Measurements from ENCODE around the gene CDC42EP2.

CDC42EP2 gene

GRCh38 chr11:65338676-65339075 lies 24.0 kb downstream of the CDC42EP2 start:
- POLR2A ChIA-PET, result no interaction called here
- no peaks in the 10 kb centered on the region for H3K27me3 ChIP-seq (replicated peaks in 2 of 5; ENCODE audit: control insufficient read depth in 4 of 5, insufficient read depth in 5 of 5, low read length in 4 of 5)
- H3K9me3 ChIP-seq (ENCODE audit: control extremely low read depth in 1 of 5, control insufficient read depth in 4 of 5, insufficient read depth in 2 of 5, low read depth in 1 of 5, low read length in 4 of 5), result no peaks in the 10 kb centered on the region
- no peak overlapping the region for H3K4me3 ChIP-seq (ENCODE audit: control insufficient read depth in 1 of 7, extremely low read depth in 1 of 7, insufficient read depth in 4 of 7, low read depth in 2 of 7, low read length in 6 of 7)
- WGBS (ENCODE audit: insufficient coverage), result 86% methylated on average over 5 of the region's 7 CpGs
- H3K4me1 ChIP-seq (ENCODE audit: control extremely low read depth in 1 of 4, control insufficient read depth in 4 of 4, insufficient read depth in 4 of 4, low read length in 3 of 4), result peaks cover 9 to 15% (median 13%) of the 10 kb centered on the region in 4 experiments
- CTCF ChIA-PET, result interaction anchor here (1.2 to 10.5 kb wide), 4 partner anchors 9 to 74 kb away, joined by 3 to 76 read pairs (median 18); partner anchors contain the start of gene TIGD3
- peak in 1 of 3 donors; percentile 24 for DNase-seq
- no peak overlapping the region for H3K27ac ChIP-seq (ENCODE audit: insufficient read depth in 1 of 2, low read depth in 1 of 2, low read length in 2 of 2, poor library complexity in 1 of 2, severe bottlenecking in 2 of 2)
- H3K36me3 ChIP-seq (ENCODE audit: control insufficient read depth in 4 of 4, insufficient read depth in 4 of 4, low read length in 3 of 4), result peaks cover 17 to 46% (median 41%) of the 10 kb centered on the region in 4 experiments

DNA sequence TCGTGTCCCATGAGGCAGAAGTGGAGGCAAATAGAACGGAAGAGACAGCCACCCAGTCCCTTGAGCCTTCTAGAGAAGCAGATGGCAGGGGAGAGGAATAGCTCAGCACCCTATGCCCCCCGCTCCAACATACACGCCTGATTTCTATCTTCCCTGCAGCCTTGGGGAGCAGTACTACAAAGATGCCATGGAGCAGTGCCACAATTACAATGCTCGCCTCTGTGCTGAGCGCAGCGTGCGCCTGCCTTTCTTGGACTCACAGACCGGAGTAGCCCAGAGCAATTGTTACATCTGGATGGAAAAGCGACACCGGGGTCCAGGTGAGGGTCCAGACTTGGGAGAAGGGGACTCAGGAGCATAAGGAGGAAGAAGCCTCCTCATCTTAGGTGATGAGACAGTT lies 25.6 kb downstream of the CDC42EP2 start:
- Histone ChIP-seq H3K9me3 (ENCODE audit: control extremely low read depth in 1 of 5, control insufficient read depth in 4 of 5, insufficient read depth in 2 of 5, low read depth in 1 of 5, low read length in 4 of 5) (no peaks in the 10 kb centered on the region), H3K36me3 (ENCODE audit: control insufficient read depth in 4 of 4, insufficient read depth in 4 of 4, low read length in 3 of 4) (peaks cover 21 to 61% (median 55%) of the 10 kb centered on the region in 4 experiments), H3K4me3 (ENCODE audit: control insufficient read depth in 1 of 7, extremely low read depth in 1 of 7, insufficient read depth in 4 of 7, low read depth in 2 of 7, low read length in 6 of 7) (no peak overlapping the region), H3K4me1 (ENCODE audit: control extremely low read depth in 1 of 4, control insufficient read depth in 4 of 4, insufficient read depth in 4 of 4, low read length in 3 of 4) (peaks cover under 1 to 5% (median 4%) of the 10 kb centered on the region in 4 experiments), H3K27ac (ENCODE audit: insufficient read depth in 1 of 2, low read depth in 1 of 2, low read length in 2 of 2, poor library complexity in 1 of 2, severe bottlenecking in 2 of 2) (peak overlapping the region in 1 of 2 experiments; percentile 47), H3K27me3 (replicated peaks in 2 of 5; ENCODE audit: control insufficient read depth in 4 of 5, insufficient read depth in 5 of 5, low read length in 4 of 5) (no peaks in the 10 kb centered on the region)
- WGBS (ENCODE audit: insufficient coverage), result 96% methylated on average over 11 of the region's 11 CpGs
- no peak for DNase-seq
- ChIA-PET POLR2A (no interaction called here), CTCF (interaction anchor here (6.1 to 10.5 kb wide), 2 partner anchors 10 kb away, joined by 33 to 76 read pairs; partner anchors contain the start of gene TIGD3)

- Histone ChIP-seq H3K4me3 (ENCODE audit: control insufficient read depth in 1 of 7, extremely low read depth in 1 of 7, insufficient read depth in 4 of 7, low read depth in 2 of 7, low read length in 6 of 7) (no peak overlapping the region), H3K9me3 (ENCODE audit: control extremely low read depth in 1 of 5, control insufficient read depth in 4 of 5, insufficient read depth in 2 of 5, low read depth in 1 of 5, low read length in 4 of 5) (no peaks in the 10 kb centered on the region), H3K27ac (ENCODE audit: insufficient read depth in 1 of 2, low read depth in 1 of 2, low read length in 2 of 2, poor library complexity in 1 of 2, severe bottlenecking in 2 of 2) (no peak overlapping the region), H3K27me3 (replicated peaks in 2 of 5; ENCODE audit: control insufficient read depth in 4 of 5, insufficient read depth in 5 of 5, low read length in 4 of 5) (no peaks in the 10 kb centered on the region), H3K4me1 (ENCODE audit: control extremely low read depth in 1 of 4, control insufficient read depth in 4 of 4, insufficient read depth in 4 of 4, low read length in 3 of 4) (peaks cover 0 to 5% (median 0%) of the 10 kb centered on the region in 4 experiments), H3K36me3 (ENCODE audit: control insufficient read depth in 4 of 4, insufficient read depth in 4 of 4, low read length in 3 of 4) (peaks cover 26 to 77% (median 69%) of the 10 kb centered on the region in 4 experiments)
- ChIA-PET CTCF (interaction anchor here (1.3 to 10.5 kb wide), 3 partner anchors 9 to 12 kb away, joined by 5 to 76 read pairs (median 33); partner anchors contain the start of genes DPF2 and TIGD3), POLR2A (interaction anchor here (0.7 kb wide), 1 partner anchor 166 kb away, joined by 7 read pairs; no protein-coding TSS in a partner anchor)
- no peak for DNase-seq
- WGBS (ENCODE audit: insufficient coverage), result 92% methylated on average over 2 of the region's 3 CpGs
These were observed 27.2 kb downstream of the CDC42EP2 start for GRCh38 chr11:65341856-65342255.

DNA sequence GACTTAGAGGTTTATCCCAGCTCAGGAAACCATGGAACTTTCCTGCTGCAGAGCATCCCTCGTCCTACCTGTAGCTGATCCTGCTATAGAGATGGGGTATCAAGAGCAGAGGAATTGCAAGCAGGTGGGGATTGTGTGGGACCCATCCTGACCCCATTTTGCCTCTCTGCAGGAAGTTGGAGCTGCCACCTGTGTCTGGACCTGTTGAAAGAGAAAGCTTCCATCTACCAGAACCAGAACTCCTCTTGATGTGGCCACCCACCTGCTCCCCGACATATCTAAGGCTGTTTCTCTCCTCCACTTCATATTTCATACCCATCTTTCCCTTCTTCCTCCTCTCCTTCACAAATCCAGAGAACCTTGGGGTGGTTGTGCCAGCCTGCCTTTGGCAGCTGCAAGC lies 36.8 kb downstream of the CDC42EP2 start:
- Histone ChIP-seq H3K27ac (ENCODE audit: insufficient read depth in 1 of 2, low read depth in 1 of 2, low read length in 2 of 2, poor library complexity in 1 of 2, severe bottlenecking in 2 of 2) (no peak overlapping the region), H3K36me3 (ENCODE audit: control insufficient read depth in 4 of 4, insufficient read depth in 4 of 4, low read length in 3 of 4) (peaks cover 7 to 59% (median 40%) of the 10 kb centered on the region in 4 experiments), H3K27me3 (replicated peaks in 2 of 5; ENCODE audit: control insufficient read depth in 4 of 5, insufficient read depth in 5 of 5, low read length in 4 of 5) (no peaks in the 10 kb centered on the region), H3K4me1 (ENCODE audit: control extremely low read depth in 1 of 4, control insufficient read depth in 4 of 4, insufficient read depth in 4 of 4, low read length in 3 of 4) (peaks cover 0 to 25% (median 23%) of the 10 kb centered on the region in 4 experiments), H3K4me3 (ENCODE audit: control insufficient read depth in 1 of 7, extremely low read depth in 1 of 7, insufficient read depth in 4 of 7, low read depth in 2 of 7, low read length in 6 of 7) (no peak overlapping the region), H3K9me3 (ENCODE audit: control extremely low read depth in 1 of 5, control insufficient read depth in 4 of 5, insufficient read depth in 2 of 5, low read depth in 1 of 5, low read length in 4 of 5) (no peaks in the 10 kb centered on the region)
- 100% methylated on average over 2 of the region's 2 CpGs for WGBS (ENCODE audit: insufficient coverage)
- POLR2A ChIA-PET, result interaction anchor here (0.6 kb wide), 1 partner anchor 27 kb away, joined by 4 read pairs; no protein-coding TSS in a partner anchor
- no peak for DNase-seq
- CTCF ChIA-PET, result interaction anchor here (0.9 to 7.9 kb wide), 10 partner anchors 8 to 77 kb away, joined by 3 to 76 read pairs (median 12); partner anchors contain the start of genes CDC42EP2 and DPF2

- H3K27ac ChIP-seq (ENCODE audit: insufficient read depth in 1 of 2, low read depth in 1 of 2, low read length in 2 of 2, poor library complexity in 1 of 2, severe bottlenecking in 2 of 2), result peak overlapping the region in 1 of 2 experiments; percentile 25
- DNase-seq, result peak; percentile 36 to 75 (median 73)
- ChIA-PET POLR2A (no interaction called here), CTCF (interaction anchor here (0.8 to 7.9 kb wide), 9 partner anchors 9 to 157 kb away, joined by 3 to 76 read pairs (median 14); partner anchors contain the start of genes CDC42EP2 and DPF2)
- H3K36me3 ChIP-seq (ENCODE audit: control insufficient read depth in 4 of 4, insufficient read depth in 4 of 4, low read length in 3 of 4), result peaks cover 5 to 50% (median 36%) of the 10 kb centered on the region in 4 experiments
- H3K27me3 ChIP-seq (replicated peaks in 2 of 5; ENCODE audit: control insufficient read depth in 4 of 5, insufficient read depth in 5 of 5, low read length in 4 of 5), result peaks cover 0 to 2% (median 0%) of the 10 kb centered on the region in 5 experiments
- no CpG with 5 or more reads among the region's 3 CpGs for WGBS (ENCODE audit: insufficient coverage)
- H3K9me3 ChIP-seq (ENCODE audit: control extremely low read depth in 1 of 5, control insufficient read depth in 4 of 5, insufficient read depth in 2 of 5, low read depth in 1 of 5, low read length in 4 of 5), result no peaks in the 10 kb centered on the region
- H3K4me3 ChIP-seq (ENCODE audit: control insufficient read depth in 1 of 7, extremely low read depth in 1 of 7, insufficient read depth in 4 of 7, low read depth in 2 of 7, low read length in 6 of 7), result no peak overlapping the region
- peaks cover 0 to 25% (median 23%) of the 10 kb centered on the region in 4 experiments for H3K4me1 ChIP-seq (ENCODE audit: control extremely low read depth in 1 of 4, control insufficient read depth in 4 of 4, insufficient read depth in 4 of 4, low read length in 3 of 4)
These were observed 38.1 kb downstream of the CDC42EP2 start for GRCh38 chr11:65352783-65353182.

DNA sequence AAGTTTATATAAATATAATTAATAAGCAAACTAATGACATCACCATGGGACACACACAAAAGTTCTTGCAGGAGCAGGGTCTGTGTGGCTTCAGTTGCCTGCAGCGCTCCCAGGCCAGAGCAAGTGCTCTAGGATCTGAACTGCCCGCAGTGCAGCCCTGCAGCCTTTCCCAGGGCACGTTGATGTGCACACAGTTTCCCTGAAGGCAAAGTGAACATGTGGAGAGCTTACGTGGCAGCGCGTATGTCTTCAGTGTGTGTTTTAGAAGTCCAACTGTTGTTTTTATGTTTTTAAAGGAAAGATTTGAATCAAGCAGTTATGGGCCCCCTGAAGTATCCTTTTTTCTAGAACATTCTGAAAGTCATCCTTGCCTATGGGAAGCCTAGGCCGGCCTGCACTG lies 38.7 kb downstream of the CDC42EP2 start:
- Histone ChIP-seq H3K27me3 (replicated peaks in 2 of 5; ENCODE audit: control insufficient read depth in 4 of 5, insufficient read depth in 5 of 5, low read length in 4 of 5) (peaks cover 0 to 2% (median 0%) of the 10 kb centered on the region in 5 experiments), H3K4me3 (ENCODE audit: control insufficient read depth in 1 of 7, extremely low read depth in 1 of 7, insufficient read depth in 4 of 7, low read depth in 2 of 7, low read length in 6 of 7) (no peak overlapping the region), H3K27ac (ENCODE audit: insufficient read depth in 1 of 2, low read depth in 1 of 2, low read length in 2 of 2, poor library complexity in 1 of 2, severe bottlenecking in 2 of 2) (no peak overlapping the region), H3K4me1 (ENCODE audit: control extremely low read depth in 1 of 4, control insufficient read depth in 4 of 4, insufficient read depth in 4 of 4, low read length in 3 of 4) (peaks cover 0 to 25% (median 23%) of the 10 kb centered on the region in 4 experiments), H3K36me3 (ENCODE audit: control insufficient read depth in 4 of 4, insufficient read depth in 4 of 4, low read length in 3 of 4) (peaks cover 5 to 44% (median 33%) of the 10 kb centered on the region in 4 experiments), H3K9me3 (ENCODE audit: control extremely low read depth in 1 of 5, control insufficient read depth in 4 of 5, insufficient read depth in 2 of 5, low read depth in 1 of 5, low read length in 4 of 5) (no peaks in the 10 kb centered on the region)
- ChIA-PET POLR2A (interaction anchor here (0.6 to 0.9 kb wide), 2 partner anchors 72 to 535 kb away, joined by 3 read pairs; no protein-coding TSS in a partner anchor), CTCF (interaction anchor here (0.8 to 7.9 kb wide), 7 partner anchors 9 to 157 kb away, joined by 3 to 76 read pairs (median 15); partner anchors contain the start of genes CDC42EP2 and DPF2)
- 97% methylated on average over 7 of the region's 7 CpGs for WGBS (ENCODE audit: insufficient coverage)
- DNase-seq, result no peak

DNA sequence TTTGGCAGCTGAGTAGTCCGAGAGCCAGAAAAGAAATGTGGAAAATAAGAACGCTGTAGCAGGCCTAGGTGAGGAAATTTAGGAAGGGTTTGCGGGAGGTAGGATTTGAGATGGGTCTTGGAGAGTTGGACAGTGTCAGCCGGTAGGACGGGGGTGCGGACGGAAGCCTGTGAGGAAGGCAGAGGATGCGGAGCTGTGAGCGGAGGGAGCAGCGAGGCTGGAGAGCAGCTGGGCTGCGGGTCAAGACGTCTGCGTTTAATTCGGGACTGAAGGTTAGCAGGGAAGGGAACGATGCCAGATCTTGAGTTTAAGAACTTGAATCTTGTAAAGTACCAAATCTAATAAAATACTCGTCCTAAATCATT lies 39.2 kb downstream of the CDC42EP2 start:
- H3K27ac ChIP-seq (ENCODE audit: insufficient read depth in 1 of 2, low read depth in 1 of 2, low read length in 2 of 2, poor library complexity in 1 of 2, severe bottlenecking in 2 of 2), result no peak overlapping the region
- no peak for DNase-seq
- H3K4me3 ChIP-seq (ENCODE audit: control insufficient read depth in 1 of 7, extremely low read depth in 1 of 7, insufficient read depth in 4 of 7, low read depth in 2 of 7, low read length in 6 of 7), result peak overlapping the region; percentile 52 to 84 (median 62)
- peaks cover 0 to 25% (median 23%) of the 10 kb centered on the region in 4 experiments for H3K4me1 ChIP-seq (ENCODE audit: control extremely low read depth in 1 of 4, control insufficient read depth in 4 of 4, insufficient read depth in 4 of 4, low read length in 3 of 4)
- WGBS (ENCODE audit: insufficient coverage), result 53% methylated on average over 9 of the region's 16 CpGs
- H3K27me3 ChIP-seq (replicated peaks in 2 of 5; ENCODE audit: control insufficient read depth in 4 of 5, insufficient read depth in 5 of 5, low read length in 4 of 5), result peaks cover 0 to 2% (median 0%) of the 10 kb centered on the region in 5 experiments
- CTCF ChIA-PET, result interaction anchor here (1.0 to 7.9 kb wide), 6 partner anchors 8 to 79 kb away, joined by 3 to 76 read pairs (median 16); partner anchors contain the start of genes CDC42EP2 and DPF2
- POLR2A ChIA-PET, result interaction anchor here (0.6 to 1.0 kb wide), 3 partner anchors 72 to 535 kb away, joined by 3 to 4 read pairs (median 3); no protein-coding TSS in a partner anchor
- no peaks in the 10 kb centered on the region for H3K9me3 ChIP-seq (ENCODE audit: control extremely low read depth in 1 of 5, control insufficient read depth in 4 of 5, insufficient read depth in 2 of 5, low read depth in 1 of 5, low read length in 4 of 5)
- H3K36me3 ChIP-seq (ENCODE audit: control insufficient read depth in 4 of 4, insufficient read depth in 4 of 4, low read length in 3 of 4), result peaks cover 5 to 39% (median 27%) of the 10 kb centered on the region in 4 experiments
